Cardiac fibroblast (primary cell): Measurements from ENCODE around the gene CLEC1A.

Experiments used
- DNase-seq, 2 donors: peaks; one replicate each; pipeline versions ENCODE4 v3.0.0 to v3.0.0-alpha.2; 2010; ENCODE audit warnings: low read depth in 2 of 2
- H3K4me3 ChIP-seq, 2 donors: replicated peaks in 1 of 2; 1 replicate in 1 of 2; 2 replicates in 1 of 2; pipeline ENCODE4 v1.5.1; 2011; ENCODE audit warnings: low read depth in 2 of 2, low read length in 2 of 2, mild to moderate bottlenecking in 2 of 2, moderate library complexity in 1 of 2
- CTCF ChIP-seq: IDR thresholded peaks from one replicate; pipeline ENCODE4 v1.5.1; 2011; ENCODE audit warnings: low read depth, mild to moderate bottlenecking, low read length, inconsistent platforms

CLEC1A gene

GRCh38 chr12:10132850-10133370, 34.1 kb upstream of the CLEC1A start:
- TF ChIP-seq CTCF = no peak
- DNase-seq = no peak

GRCh38 chr12:10131111-10131690, 32.4 kb upstream of the CLEC1A start:
- H3K4me3 ChIP-seq = no peak overlapping the region
- no peak for TF ChIP-seq CTCF
- no peak for DNase-seq

More at GRCh38 chr12:10132850-10133370, 34.1 kb upstream of the CLEC1A start:
- no peak overlapping the region for H3K4me3 ChIP-seq

GRCh38 chr12:10130042-10130441, 31.3 kb upstream of the CLEC1A start, which contains the start of gene CLEC7A:
Gene CLEC7A (minus strand): TSS chr12:10130199. CDS start chr12:10130082, 117 bp downstream.
- no peak within 1 kb of the TSS for H3K4me3 ChIP-seq
- DNase-seq = no peak
- no peak for TF ChIP-seq CTCF

GRCh38 chr12:10128687-10129086, 29.9 kb upstream of the CLEC1A start:
- no peak for TF ChIP-seq CTCF
- no peak overlapping the region for H3K4me3 ChIP-seq
- no peak for DNase-seq

- TF ChIP-seq CTCF = no peak
- H3K4me3 ChIP-seq = no peak overlapping the region
- no peak for DNase-seq
Observed at GRCh38 chr12:10126413-10126812, 27.6 kb upstream of the CLEC1A start.

- no peak for DNase-seq
- TF ChIP-seq CTCF = no peak
- no peak overlapping the region for H3K4me3 ChIP-seq
Observed at GRCh38 chr12:10122689-10123088, 23.9 kb upstream of the CLEC1A start.

- TF ChIP-seq CTCF = no peak
- H3K4me3 ChIP-seq = no peak overlapping the region
- DNase-seq = no peak
Observed at GRCh38 chr12:10121278-10121677, 22.5 kb upstream of the CLEC1A start.
